Osteocyte (in vitro differentiated cells): ENCODE measurements around the gene FRMD1. TPM values are rescaled to one million over a fixed set of nuclear protein-coding genes. Genes with fewer than 3 reads are reported as not detected.

Source experiments
- DNase-seq: peaks from one replicate; pipeline ENCODE4 v3.0.0; 2021; ENCODE audit warnings: mixed read lengths; ENCODE audit not compliant: unreplicated experiment; ENCODE audit errors: extremely low spot score
- H3K27ac Mint-ChIP-seq: one replicate; pipeline ENCODE4 v1.8.0; 2021; ENCODE audit warnings: mild to moderate bottlenecking, mixed read lengths; ENCODE audit not compliant: unreplicated experiment
- H3K27me3 Mint-ChIP-seq: one replicate; pipeline ENCODE4 v1.8.0; 2021; ENCODE audit warnings: mixed read lengths; ENCODE audit not compliant: unreplicated experiment
- H3K36me3 Mint-ChIP-seq: one replicate; pipeline ENCODE4 v1.8.0; 2021; ENCODE audit warnings: mixed read lengths; ENCODE audit not compliant: unreplicated experiment
- H3K4me1 Mint-ChIP-seq: one replicate; pipeline ENCODE4 v1.8.0; 2021; ENCODE audit warnings: mixed read lengths; ENCODE audit not compliant: unreplicated experiment
- H3K4me3 Mint-ChIP-seq: one replicate; pipeline ENCODE4 v1.8.0; 2021; ENCODE audit warnings: mild to moderate bottlenecking, moderate library complexity, mixed read lengths; ENCODE audit not compliant: unreplicated experiment
- H3K9me3 Mint-ChIP-seq: one replicate; pipeline ENCODE4 v1.8.0; 2021; ENCODE audit warnings: mixed read lengths; ENCODE audit not compliant: unreplicated experiment
- total RNA-seq: library from RNA; stranded (reverse); gene quantifications from 2 replicates; pipeline ENCODE4 v1.2.1, GENCODE V29; 2021
- TF ChIP-seq, protein P1 (sequence below): fragments of 200-600 bp; sonication (generic); IDR thresholded peaks from 2 replicates; pipeline ENCODE4 v1.5.0; 2021; ENCODE audit warnings: antibody characterized with exemption, mild to moderate bottlenecking, moderate library complexity

The FRMD1 gene
- total RNA-seq, 1 donor from 2014 or later, result 0.05 TPM

DNA sequence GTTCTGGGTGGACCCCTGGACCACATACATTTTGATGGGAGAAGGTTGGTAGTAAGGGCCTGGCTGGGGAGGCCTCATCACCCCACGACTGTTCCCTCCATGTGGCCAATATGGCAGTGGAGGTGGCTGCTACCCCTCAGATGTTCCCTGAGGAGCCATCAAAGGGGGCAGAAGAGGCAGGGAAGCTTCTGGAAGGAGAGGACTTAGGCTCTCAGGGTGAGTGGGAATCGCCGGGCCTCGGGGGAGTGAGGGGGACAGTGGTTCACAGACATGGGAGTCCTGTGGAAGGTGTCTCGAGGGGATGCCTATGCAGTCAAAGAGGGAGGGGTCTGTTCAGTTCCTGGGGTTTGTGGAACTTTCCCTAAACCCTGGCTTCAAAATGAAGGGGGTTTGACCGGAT is 32.9 kb upstream of the FRMD1 start:
- H3K27ac Mint-ChIP-seq, result no peak overlapping the region
- TF ChIP-seq, protein P1, sequence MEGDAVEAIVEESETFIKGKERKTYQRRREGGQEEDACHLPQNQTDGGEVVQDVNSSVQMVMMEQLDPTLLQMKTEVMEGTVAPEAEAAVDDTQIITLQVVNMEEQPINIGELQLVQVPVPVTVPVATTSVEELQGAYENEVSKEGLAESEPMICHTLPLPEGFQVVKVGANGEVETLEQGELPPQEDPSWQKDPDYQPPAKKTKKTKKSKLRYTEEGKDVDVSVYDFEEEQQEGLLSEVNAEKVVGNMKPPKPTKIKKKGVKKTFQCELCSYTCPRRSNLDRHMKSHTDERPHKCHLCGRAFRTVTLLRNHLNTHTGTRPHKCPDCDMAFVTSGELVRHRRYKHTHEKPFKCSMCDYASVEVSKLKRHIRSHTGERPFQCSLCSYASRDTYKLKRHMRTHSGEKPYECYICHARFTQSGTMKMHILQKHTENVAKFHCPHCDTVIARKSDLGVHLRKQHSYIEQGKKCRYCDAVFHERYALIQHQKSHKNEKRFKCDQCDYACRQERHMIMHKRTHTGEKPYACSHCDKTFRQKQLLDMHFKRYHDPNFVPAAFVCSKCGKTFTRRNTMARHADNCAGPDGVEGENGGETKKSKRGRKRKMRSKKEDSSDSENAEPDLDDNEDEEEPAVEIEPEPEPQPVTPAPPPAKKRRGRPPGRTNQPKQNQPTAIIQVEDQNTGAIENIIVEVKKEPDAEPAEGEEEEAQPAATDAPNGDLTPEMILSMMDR, result no peak
- H3K36me3 Mint-ChIP-seq, result no peaks in the 10 kb centered on the region
- H3K4me3 Mint-ChIP-seq, result no peak overlapping the region
- DNase-seq, result no peak
- H3K27me3 Mint-ChIP-seq, result no peaks in the 10 kb centered on the region
- H3K4me1 Mint-ChIP-seq, result peaks cover 14% of the 10 kb centered on the region
- H3K9me3 Mint-ChIP-seq, result peaks cover 12% of the 10 kb centered on the region

DNA sequence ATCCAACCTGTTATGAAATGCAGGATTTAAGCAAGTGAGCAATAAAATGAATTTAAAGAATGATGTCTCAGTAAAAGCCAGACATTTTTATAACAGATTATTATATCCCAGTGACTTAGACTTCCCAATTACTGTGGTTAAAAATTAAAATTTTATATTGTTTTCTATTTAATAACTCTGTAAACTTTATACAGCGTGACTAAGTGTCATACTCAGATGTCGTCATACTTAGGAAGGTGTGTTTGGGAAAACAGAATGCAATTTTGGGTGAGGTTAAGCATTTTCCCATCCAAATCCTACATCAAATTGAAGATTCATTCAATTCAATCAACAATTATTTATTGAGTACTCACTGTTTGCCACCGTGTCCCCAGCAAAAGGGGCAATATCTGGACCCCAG is 31.4 kb upstream of the FRMD1 start:
- DNase-seq, result no peak
- peaks cover 4% of the 10 kb centered on the region for H3K9me3 Mint-ChIP-seq

DNA sequence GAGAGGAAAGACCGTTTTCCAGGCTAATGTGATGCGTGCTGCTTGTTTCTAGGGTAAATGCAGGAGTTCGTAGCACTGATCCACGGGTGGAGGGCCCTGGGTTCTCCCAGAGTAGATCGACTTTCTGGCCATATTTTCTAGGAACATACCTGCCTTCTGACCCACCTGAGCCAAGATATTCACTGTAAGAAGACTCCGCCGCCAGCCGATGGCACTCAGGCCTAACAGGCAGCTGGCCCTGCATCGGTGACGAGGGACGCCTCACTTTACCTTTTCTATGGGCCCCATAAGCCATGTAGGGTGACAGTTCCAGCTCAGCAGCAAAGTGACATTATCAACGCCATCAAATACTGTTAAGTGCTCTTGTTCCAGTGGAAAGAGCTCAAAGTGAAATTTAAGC is 30.2 kb upstream of the FRMD1 start:
- Mint-ChIP-seq H3K9me3 (peaks cover 4% of the 10 kb centered on the region), H3K4me1 (peaks cover 42% of the 10 kb centered on the region), H3K27ac (no peak overlapping the region), H3K4me3 (no peak overlapping the region), H3K27me3 (no peaks in the 10 kb centered on the region), H3K36me3 (no peaks in the 10 kb centered on the region)
- DNase-seq, result no peak
- TF ChIP-seq, protein P1, result no peak

More for the DNA sequence above, 31.4 kb upstream of the FRMD1 start:
- no peak overlapping the region for H3K27ac Mint-ChIP-seq
- H3K4me3 Mint-ChIP-seq, result no peak overlapping the region
- no peaks in the 10 kb centered on the region for H3K27me3 Mint-ChIP-seq
- H3K36me3 Mint-ChIP-seq, result no peaks in the 10 kb centered on the region
- TF ChIP-seq, protein P1, result no peak
- peaks cover 29% of the 10 kb centered on the region for H3K4me1 Mint-ChIP-seq

DNA sequence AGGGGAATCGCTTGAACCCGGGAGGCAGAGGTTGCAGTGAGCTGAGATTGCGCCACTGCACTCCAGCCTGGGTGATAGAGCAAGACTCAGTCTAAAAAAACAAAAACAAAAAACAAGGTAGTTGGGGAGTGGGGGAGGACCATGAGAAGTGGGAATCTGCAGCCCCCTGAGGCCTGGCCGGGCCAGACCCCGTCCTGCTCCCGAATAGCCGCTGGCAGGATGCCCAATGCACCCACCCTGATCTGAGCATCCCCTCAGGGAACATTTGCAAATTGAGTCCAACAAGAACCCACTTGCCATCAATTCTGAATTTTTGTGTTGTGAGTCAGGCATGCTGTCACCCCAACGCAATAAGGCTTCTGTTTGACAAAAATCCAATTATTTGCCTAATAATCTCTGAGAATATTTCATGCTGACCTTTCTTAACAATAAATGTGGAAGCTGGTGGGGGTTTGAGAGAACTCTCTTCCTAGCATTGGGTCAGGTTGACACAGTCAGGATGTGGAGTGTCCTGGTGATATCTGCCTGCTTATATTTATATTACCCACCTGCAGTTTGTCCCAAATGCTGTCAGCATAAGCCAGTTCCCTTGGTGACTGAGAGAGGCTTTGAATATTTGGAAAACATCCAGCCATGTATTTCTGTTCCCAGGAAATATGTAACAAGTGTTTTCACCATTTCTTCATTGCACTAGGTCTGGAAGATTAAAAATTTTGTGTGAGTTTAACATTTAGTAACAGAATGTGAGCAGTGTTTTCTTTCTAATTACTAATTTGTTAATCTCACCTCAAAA is 28.4 kb upstream of the FRMD1 start:
- peak overlapping the region; percentile 96 for H3K27ac Mint-ChIP-seq
- no peaks in the 10 kb centered on the region for H3K27me3 Mint-ChIP-seq
- H3K4me3 Mint-ChIP-seq, result no peak overlapping the region
- TF ChIP-seq, protein P1, result no peak
- peaks cover 4% of the 10 kb centered on the region for H3K9me3 Mint-ChIP-seq
- DNase-seq, result no peak
- peaks cover 49% of the 10 kb centered on the region for H3K4me1 Mint-ChIP-seq
- no peaks in the 10 kb centered on the region for H3K36me3 Mint-ChIP-seq

DNA sequence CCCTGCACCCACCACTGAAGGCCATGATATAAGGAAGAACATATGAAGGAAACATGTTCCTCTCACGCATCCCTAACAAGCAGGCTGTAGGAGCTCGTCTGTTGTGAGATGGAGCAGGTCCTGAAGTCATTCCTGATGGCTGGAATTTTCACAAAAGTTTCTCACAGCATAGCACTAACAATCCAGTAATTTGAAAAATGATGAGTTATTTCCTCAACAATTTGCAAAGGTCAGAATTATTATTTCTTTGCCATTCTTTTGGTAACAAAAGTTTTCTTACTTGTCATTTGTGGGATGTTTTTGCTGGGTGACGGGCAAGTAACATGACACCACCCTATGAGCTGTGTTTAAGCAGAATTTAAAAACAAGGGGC is 27.6 kb upstream of the FRMD1 start:
- Mint-ChIP-seq H3K27me3 (no peaks in the 10 kb centered on the region), H3K36me3 (no peaks in the 10 kb centered on the region), H3K4me3 (peak overlapping the region; percentile 50), H3K27ac (peak overlapping the region; percentile 96), H3K9me3 (peaks cover 4% of the 10 kb centered on the region), H3K4me1 (peaks cover 51% of the 10 kb centered on the region)
- TF ChIP-seq, protein P1, result no peak
- DNase-seq, result no peak
